ENCODE results near the gene TCEANC2. TPM values are rescaled to one million over a fixed set of nuclear protein-coding genes. Genes with fewer than 3 reads are reported as not detected.
"Not testable (repeated sequence)": the region's sequence is repeated elsewhere in the genome, so short reads cannot be mapped to it uniquely, and the experiment has no call there.

Gene TCEANC2
- total and polyA plus RNA-seq, 12 donors, result 1.3 to 12.5 (median 5.6) TPM

- WGBS, 4 donors, result 64 to 80% (median 70%) methylated on average over 7 of the region's 7 CpGs
- intact Hi-C loops (cut with DNase I), result no loop called here
- H3K27ac ChIP-seq, result no peak overlapping the region
- peaks cover 6 to 60% of the 10 kb centered on the region in 2 donors for H3K4me1 ChIP-seq (replicated peaks in 1 of 2)
- no peaks in the 10 kb centered on the region for H3K27me3 ChIP-seq
- no peaks in the 10 kb centered on the region for H3K9me3 ChIP-seq (replicated peaks in 1 of 3)
- peaks cover 0 to 21% of the 10 kb centered on the region in 2 donors for H3K36me3 ChIP-seq (replicated peaks in 1 of 2)
- TF ChIP-seq POLR2A (IDR thresholded peaks at IDR 0.05) (no peak), CTCF (IDR thresholded peaks at IDR 0.05) (no peak)
- no peak for DNase-seq
- H3K4me3 ChIP-seq, result no peak overlapping the region
Measured at GRCh38 chr1:54046671-54047383, 6.6 kb upstream of the TCEANC2 start.

GRCh38 chr1:54047384-54048305 lies 5.8 kb upstream of the TCEANC2 start:
- Histone ChIP-seq H3K4me3 (no peak overlapping the region), H3K27me3 (no peaks in the 10 kb centered on the region), H3K36me3 (replicated peaks in 1 of 2) (peaks cover 0 to 13% of the 10 kb centered on the region in 2 donors), H3K4me1 (replicated peaks in 1 of 2) (peaks cover 6 to 60% of the 10 kb centered on the region in 2 donors), H3K27ac (no peak overlapping the region), H3K9me3 (replicated peaks in 1 of 3) (no peaks in the 10 kb centered on the region)
- TF ChIP-seq CTCF (IDR thresholded peaks at IDR 0.05) (no peak), POLR2A (IDR thresholded peaks at IDR 0.05) (no peak)
- intact Hi-C loops (cut with DNase I), result no loop called here
- 55 to 64% (median 60%) methylated on average over 5 of the region's 5 CpGs for WGBS, 4 donors
- DNase-seq, result no peak

GRCh38 chr1:54050435-54050834 lies 3.0 kb upstream of the TCEANC2 start:
- H3K27me3 ChIP-seq; H3K4me3 ChIP-seq; H3K9me3 ChIP-seq (replicated peaks in 1 of 3); H3K36me3 ChIP-seq (replicated peaks in 1 of 2); intact Hi-C loops (cut with DNase I); H3K27ac ChIP-seq; DNase-seq: not testable (repeated sequence)
- peaks cover 6 to 65% of the 10 kb centered on the region in 2 donors for H3K4me1 ChIP-seq (replicated peaks in 1 of 2)
- 96 to 98% (median 96%) methylated on average over 12 of the region's 12 CpGs for WGBS, 4 donors

GRCh38 chr1:54051933-54052430 lies 1.4 kb upstream of the TCEANC2 start:
- H3K9me3 ChIP-seq (replicated peaks in 1 of 3), result no peaks in the 10 kb centered on the region
- no peaks in the 10 kb centered on the region for H3K27me3 ChIP-seq
- H3K36me3 ChIP-seq (replicated peaks in 1 of 2), result no peaks in the 10 kb centered on the region
- intact Hi-C loops (cut with DNase I), result no loop called here
- peak overlapping the region; percentile 83 to 98 (median 89) for H3K27ac ChIP-seq
- no peak for DNase-seq
- peaks cover 6 to 55% of the 10 kb centered on the region in 2 donors for H3K4me1 ChIP-seq (replicated peaks in 1 of 2)
- TF ChIP-seq CTCF (IDR thresholded peaks at IDR 0.05), result no peak
- no peak for TF ChIP-seq POLR2A (IDR thresholded peaks at IDR 0.05)
- WGBS, 4 donors, result 3 to 4% (median 3%) methylated on average over 8 of the region's 8 CpGs
- H3K4me3 ChIP-seq, result peak overlapping the region; percentile 41 to 86 (median 66)
